OCI-LY3 (cell line): ENCODE results near the gene SSPN.

Experiments used
- H2AFZ ChIP-seq: fragments of 200-600, 300-600 bp; shearing (Covaris generic); 2 replicates; pipeline ENCODE4 v1.6.0; 2014; ENCODE audit warnings: antibody characterized with exemption, low read depth, low read length
- H3K27ac ChIP-seq: fragments of 200-600, 300-600 bp; sonication (generic); 2 replicates; pipeline ENCODE4 v1.5.1; 2014; ENCODE audit warnings: mild to moderate bottlenecking, low read length, moderate library complexity, mixed read lengths
- H3K27me3 ChIP-seq: fragments of 200-600, 300-600 bp; sonication (generic); 2 replicates; pipeline ENCODE4 v1.6.1; 2014; ENCODE audit warnings: low read depth, low read length, mixed read lengths
- H3K36me3 ChIP-seq: fragments of 200-600, 300-600 bp; sonication (generic); replicated peaks from 2 replicates; pipeline ENCODE3; 2014; ENCODE audit warnings: low read depth, low read length, mixed read lengths
- H3K4me1 ChIP-seq: fragments of 300-600, 200-600 bp; sonication (generic); 2 replicates; pipeline ENCODE4 v1.6.1; 2014; ENCODE audit warnings: low read length, mixed read lengths
- H3K4me2 ChIP-seq: fragments of 200-600, 300-600 bp; sonication (generic); 2 replicates; pipeline ENCODE4 v1.6.1; 2014; ENCODE audit warnings: low read length, mixed read lengths
- H3K4me3 ChIP-seq: fragments of 300-600, 200-600 bp; sonication (generic); 2 replicates; pipeline ENCODE4 v1.5.1; 2014; ENCODE audit warnings: antibody characterized with exemption, mild to moderate bottlenecking, low read length, moderate library complexity
- H3K79me2 ChIP-seq: fragments of 300-600, 200-600 bp; shearing (Covaris generic); 2 replicates; pipeline ENCODE4 v1.6.1; 2014; ENCODE audit warnings: mild to moderate bottlenecking, low read length, mixed read lengths
- H3K9ac ChIP-seq: fragments of 300-600, 200-600 bp; shearing (Covaris generic); 2 replicates; pipeline ENCODE4 v1.6.0; 2014; ENCODE audit warnings: mild to moderate bottlenecking, low read length, moderate library complexity
- H3K9me3 ChIP-seq: fragments of 200-600, 300-600 bp; shearing (Covaris generic); 2 replicates; pipeline ENCODE4 v1.6.1; 2014; ENCODE audit warnings: low read length, mixed read lengths; ENCODE audit not compliant: insufficient read depth
- H4K20me1 ChIP-seq: fragments of 200-600, 300-600 bp; sonication (generic); 2 replicates; pipeline ENCODE4 v1.6.1; 2016; ENCODE audit warnings: low read length, mixed read lengths; ENCODE audit not compliant: insufficient read depth
- CTCF ChIP-seq: fragments of 200-600, 300-600 bp; sonication (generic); IDR thresholded peaks from 2 replicates; pipeline ENCODE4 v1.5.1; 2014; ENCODE audit warnings: antibody characterized with exemption, low read length, low read depth
- EZH2phosphoT487 ChIP-seq: fragments of 200-600 bp; shearing (Covaris generic); IDR thresholded peaks from 2 replicates; pipeline ENCODE4 v1.6.1; 2018; ENCODE audit warnings: antibody characterized with exemption, mixed run types, low read depth

The SSPN gene

GRCh38 chr12:26187014-26187798, 8.2 kb upstream of the SSPN start:
- H3K9me3 ChIP-seq: no peaks in the 10 kb centered on the region
- peak overlapping the region; percentile 67 for H2AFZ ChIP-seq
- H3K4me1 ChIP-seq: peaks cover 20% of the 10 kb centered on the region
- H3K4me3 ChIP-seq: peak overlapping the region; percentile 18; the same call in 1 of the 2 replicates
- peak overlapping the region; percentile 51 for H3K4me2 ChIP-seq
- H3K9ac ChIP-seq: no peak overlapping the region
- no peaks in the 10 kb centered on the region for H3K79me2 ChIP-seq
- TF ChIP-seq CTCF (peak; percentile 50), EZH2phosphoT487 (no peak)
- no peaks in the 10 kb centered on the region for H3K36me3 ChIP-seq
- H3K27ac ChIP-seq: no peak overlapping the region
- H3K27me3 ChIP-seq: peaks cover 18% of the 10 kb centered on the region
- no peaks in the 10 kb centered on the region for H4K20me1 ChIP-seq

DNA sequence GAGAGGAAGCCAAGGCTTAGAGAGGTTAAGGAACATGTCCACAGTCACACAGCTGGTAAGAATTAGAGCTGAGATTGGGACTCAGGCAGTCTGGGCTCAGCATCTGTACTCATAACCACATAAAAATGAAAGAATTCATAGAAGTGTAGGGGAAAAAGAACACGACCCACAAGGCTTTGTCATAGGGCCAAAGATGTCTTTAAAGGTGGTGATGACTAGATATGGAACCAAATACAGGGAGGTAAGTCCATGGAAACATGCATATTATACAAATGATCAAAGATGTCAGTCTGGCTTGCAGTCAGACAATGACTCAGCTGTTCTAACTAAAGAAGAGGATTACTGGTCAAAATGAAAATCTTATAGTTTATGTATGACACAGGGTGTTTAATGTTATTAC, 7.2 kb upstream of the SSPN start:
- TF ChIP-seq CTCF: no peak
- Histone ChIP-seq H3K79me2 (no peaks in the 10 kb centered on the region), H3K9ac (no peak overlapping the region), H3K27ac (no peak overlapping the region), H3K4me3 (no peak overlapping the region), H2AFZ (0 out of 2 replicates have a peak overlapping the region, but pooled peaks have one; percentile 13), H3K27me3 (peaks cover 18% of the 10 kb centered on the region), H3K4me1 (peaks cover 20% of the 10 kb centered on the region), H3K9me3 (no peaks in the 10 kb centered on the region), H3K36me3 (no peaks in the 10 kb centered on the region), H3K4me2 (peak overlapping the region; percentile 51), H4K20me1 (no peaks in the 10 kb centered on the region)

- Histone ChIP-seq H2AFZ (no peak overlapping the region), H3K4me2 (no peak overlapping the region)
Observed at GRCh38 chr12:26188641-26189040, 6.7 kb upstream of the SSPN start.

More at GRCh38 chr12:26188641-26189040, 6.7 kb upstream of the SSPN start:
- no peak overlapping the region for H3K27ac ChIP-seq
- peaks cover 18% of the 10 kb centered on the region for H3K27me3 ChIP-seq
- TF ChIP-seq CTCF (no peak), EZH2phosphoT487 (no peak)
- H3K9ac ChIP-seq: no peak overlapping the region
- H4K20me1 ChIP-seq: no peaks in the 10 kb centered on the region
- peaks cover 20% of the 10 kb centered on the region for H3K4me1 ChIP-seq
- no peak overlapping the region for H3K4me3 ChIP-seq
- H3K36me3 ChIP-seq: no peaks in the 10 kb centered on the region
- H3K9me3 ChIP-seq: no peaks in the 10 kb centered on the region
- no peaks in the 10 kb centered on the region for H3K79me2 ChIP-seq
